ENCODE measurements around the gene ITGB1BP1. TPM values are rescaled to one million over a fixed set of nuclear protein-coding genes. Genes with fewer than 3 reads are reported as not detected.

ITGB1BP1 gene
- total RNA-seq, 4 donors from 2014 or later: 10.7 to 27.7 (median 21.7) TPM

- Histone ChIP-seq H3K27ac (no peak overlapping the region), H3K9me3 (no peaks in the 10 kb centered on the region), H3K4me3 (no peak overlapping the region), H3K36me3 (peaks cover 0 to 50% (median 13%) of the 10 kb centered on the region in 4 donors), H3K27me3 (no peaks in the 10 kb centered on the region), H3K4me1 (no peaks in the 10 kb centered on the region)
- DNase-seq: no peak
- intact Hi-C loops (cut with DNase I; ENCODE audit: low total_unique reads): no loop called here
- in situ Hi-C loops (cut with MboI; ENCODE audit: low pct_ligation_motif_present in 1 of 4, low pct_unique_long_range_greater_than_20kb in 1 of 4, low sequenced_read_pairs in 3 of 4): no loop called here
- TF ChIP-seq POLR2AphosphoS5 (IDR thresholded peaks at IDR 0.05): no peak
- no peak for TF ChIP-seq EP300 (IDR thresholded peaks at IDR 0.05; ENCODE audit: low read depth)
- TF ChIP-seq CTCF (IDR thresholded peaks at IDR 0.05): no peak
- TF ChIP-seq POLR2A (IDR thresholded peaks at IDR 0.05): no peak
- WGBS, 2 donors (ENCODE audit: low coverage in 1 of 2): 97 to 100% methylated on average over 1 of the region's 1 CpG
These were observed 16.2 kb upstream of the ITGB1BP1 start for GRCh38 chr2:9439536-9439935.

- no peaks in the 10 kb centered on the region for H3K27me3 ChIP-seq
- in situ Hi-C loops (cut with MboI; ENCODE audit: low pct_ligation_motif_present in 1 of 4, low pct_unique_long_range_greater_than_20kb in 1 of 4, low sequenced_read_pairs in 3 of 4) (no loop called here), intact Hi-C loops (cut with DNase I; ENCODE audit: low total_unique reads) (no loop called here)
- no peak overlapping the region for H3K27ac ChIP-seq
- no peaks in the 10 kb centered on the region for H3K9me3 ChIP-seq
- 62 to 73% methylated on average over 2 of the region's 2 CpGs for WGBS, 2 donors (ENCODE audit: low coverage in 1 of 2)
- H3K4me1 ChIP-seq: no peaks in the 10 kb centered on the region
- no peak for DNase-seq
- TF ChIP-seq EP300 (IDR thresholded peaks at IDR 0.05; ENCODE audit: low read depth) (no peak), POLR2A (IDR thresholded peaks at IDR 0.05) (no peak), CTCF (IDR thresholded peaks at IDR 0.05) (no peak), POLR2AphosphoS5 (IDR thresholded peaks at IDR 0.05) (no peak)
- peaks cover 0 to 64% (median 30%) of the 10 kb centered on the region in 4 donors for H3K36me3 ChIP-seq
- H3K4me3 ChIP-seq: no peak overlapping the region
These were observed 11.2 kb upstream of the ITGB1BP1 start for GRCh38 chr2:9434489-9434888.

GRCh38 chr2:9430316-9431293 lies 7.3 kb upstream of the ITGB1BP1 start:
- Histone ChIP-seq H3K4me1 (no peaks in the 10 kb centered on the region), H3K36me3 (peaks cover 0 to 41% (median 19%) of the 10 kb centered on the region in 4 donors), H3K27ac (no peak overlapping the region), H3K9me3 (no peaks in the 10 kb centered on the region), H3K4me3 (no peak overlapping the region), H3K27me3 (no peaks in the 10 kb centered on the region)
- WGBS, 2 donors (ENCODE audit: low coverage in 1 of 2): 61 to 63% methylated on average over 2 of the region's 2 CpGs
- in situ Hi-C loops (cut with MboI; ENCODE audit: low pct_ligation_motif_present in 1 of 4, low pct_unique_long_range_greater_than_20kb in 1 of 4, low sequenced_read_pairs in 3 of 4): no loop called here
- no peak for DNase-seq
- intact Hi-C loops (cut with DNase I; ENCODE audit: low total_unique reads): no loop called here
- TF ChIP-seq POLR2AphosphoS5 (IDR thresholded peaks at IDR 0.05) (no peak), POLR2A (IDR thresholded peaks at IDR 0.05) (no peak), EP300 (IDR thresholded peaks at IDR 0.05; ENCODE audit: low read depth) (no peak), CTCF (IDR thresholded peaks at IDR 0.05) (no peak)

- no peak overlapping the region for H3K27ac ChIP-seq
- H3K36me3 ChIP-seq: peaks cover 0 to 41% (median 19%) of the 10 kb centered on the region in 4 donors
- H3K27me3 ChIP-seq: no peaks in the 10 kb centered on the region
- no peak overlapping the region for H3K4me3 ChIP-seq
- 63 to 77% methylated on average over 3 to 5 of the region's 5 CpGs for WGBS, 2 donors (ENCODE audit: low coverage in 1 of 2)
- intact Hi-C loops (cut with DNase I; ENCODE audit: low total_unique reads): no loop called here
- H3K4me1 ChIP-seq: peaks cover 6 to 10% (median 9%) of the 10 kb centered on the region in 4 donors
- TF ChIP-seq CTCF (IDR thresholded peaks at IDR 0.05) (no peak), POLR2AphosphoS5 (IDR thresholded peaks at IDR 0.05) (no peak), EP300 (IDR thresholded peaks at IDR 0.05; ENCODE audit: low read depth) (no peak), POLR2A (IDR thresholded peaks at IDR 0.05) (no peak)
- in situ Hi-C loops (cut with MboI; ENCODE audit: low pct_ligation_motif_present in 1 of 4, low pct_unique_long_range_greater_than_20kb in 1 of 4, low sequenced_read_pairs in 3 of 4): no loop called here
- no peak for DNase-seq
- no peaks in the 10 kb centered on the region for H3K9me3 ChIP-seq
These were observed 5.7 kb upstream of the ITGB1BP1 start for GRCh38 chr2:9428965-9429577.
